C4-2B (cell line): ENCODE measurements around the gene RAB8B.

Experiments
- ZFX ChIP-seq: fragments of 450-650 bp; IDR thresholded peaks from 2 replicates; pipeline ENCODE4 v1.6.1; 2017
- TF ChIP-seq, protein P1 (sequence below): fragments of 450-650 bp; conservative IDR thresholded peaks from 2 replicates; pipeline ENCODE4 v1.5.1; 2017; ENCODE audit warnings: mild to moderate bottlenecking

GRCh38 chr15:63186065-63186464, 3.3 kb upstream of the RAB8B start:
- TF ChIP-seq, protein P1, sequence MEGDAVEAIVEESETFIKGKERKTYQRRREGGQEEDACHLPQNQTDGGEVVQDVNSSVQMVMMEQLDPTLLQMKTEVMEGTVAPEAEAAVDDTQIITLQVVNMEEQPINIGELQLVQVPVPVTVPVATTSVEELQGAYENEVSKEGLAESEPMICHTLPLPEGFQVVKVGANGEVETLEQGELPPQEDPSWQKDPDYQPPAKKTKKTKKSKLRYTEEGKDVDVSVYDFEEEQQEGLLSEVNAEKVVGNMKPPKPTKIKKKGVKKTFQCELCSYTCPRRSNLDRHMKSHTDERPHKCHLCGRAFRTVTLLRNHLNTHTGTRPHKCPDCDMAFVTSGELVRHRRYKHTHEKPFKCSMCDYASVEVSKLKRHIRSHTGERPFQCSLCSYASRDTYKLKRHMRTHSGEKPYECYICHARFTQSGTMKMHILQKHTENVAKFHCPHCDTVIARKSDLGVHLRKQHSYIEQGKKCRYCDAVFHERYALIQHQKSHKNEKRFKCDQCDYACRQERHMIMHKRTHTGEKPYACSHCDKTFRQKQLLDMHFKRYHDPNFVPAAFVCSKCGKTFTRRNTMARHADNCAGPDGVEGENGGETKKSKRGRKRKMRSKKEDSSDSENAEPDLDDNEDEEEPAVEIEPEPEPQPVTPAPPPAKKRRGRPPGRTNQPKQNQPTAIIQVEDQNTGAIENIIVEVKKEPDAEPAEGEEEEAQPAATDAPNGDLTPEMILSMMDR = no peak
- no peak for TF ChIP-seq ZFX
